Mammary epithelial cell (primary cell): ENCODE measurements around the gene GLYATL2.

Experiments used
- EZH2 ChIP-seq: IDR thresholded peaks from 2 replicates; pipeline ENCODE4 v1.6.1; 2012; ENCODE audit warnings: low read length, inconsistent platforms, borderline replicate concordance
- TF ChIP-seq, protein P1 (sequence below), 2 donors: IDR thresholded peaks in 1 of 2; conservative IDR thresholded peaks in 1 of 2; 2 replicates each; pipeline ENCODE4 v1.5.1; 2011 to 2012; ENCODE audit warnings: inconsistent platforms in 2 of 2, low read length in 2 of 2, mild to moderate bottlenecking in 2 of 2, control low read depth in 1 of 2, low read depth in 1 of 2; ENCODE audit not compliant: insufficient read depth in 1 of 2; ENCODE audit errors: extremely low read depth in 1 of 2

DNA sequence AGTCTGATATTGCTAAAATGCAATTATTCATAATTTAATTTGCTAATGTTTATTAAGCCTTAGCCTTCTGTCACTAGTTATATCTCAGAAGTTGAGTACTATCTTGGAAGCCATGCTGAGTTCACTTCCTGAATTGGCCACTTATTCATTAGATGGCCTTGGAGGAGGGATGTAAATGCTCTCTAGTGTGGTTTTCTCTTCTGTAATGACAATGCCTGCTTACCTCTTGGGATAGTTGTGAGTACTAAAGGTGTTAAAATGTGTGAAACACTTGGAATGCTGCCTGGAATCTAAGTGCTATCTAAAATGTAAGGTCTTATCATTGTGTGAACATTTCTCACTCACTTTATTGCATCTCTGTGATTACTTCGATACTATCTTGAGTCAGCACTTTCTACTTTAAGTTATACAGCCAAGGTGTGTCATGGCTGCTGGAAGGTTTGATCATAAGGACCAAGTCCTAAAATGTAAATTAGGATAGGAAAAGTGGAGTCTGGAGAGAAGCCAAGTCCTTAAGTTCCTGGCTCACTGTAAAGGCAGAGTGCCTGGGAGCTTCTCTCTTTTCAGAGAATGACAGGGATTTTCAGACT lies 12.4 kb downstream of the GLYATL2 start:
- TF ChIP-seq, protein P1, sequence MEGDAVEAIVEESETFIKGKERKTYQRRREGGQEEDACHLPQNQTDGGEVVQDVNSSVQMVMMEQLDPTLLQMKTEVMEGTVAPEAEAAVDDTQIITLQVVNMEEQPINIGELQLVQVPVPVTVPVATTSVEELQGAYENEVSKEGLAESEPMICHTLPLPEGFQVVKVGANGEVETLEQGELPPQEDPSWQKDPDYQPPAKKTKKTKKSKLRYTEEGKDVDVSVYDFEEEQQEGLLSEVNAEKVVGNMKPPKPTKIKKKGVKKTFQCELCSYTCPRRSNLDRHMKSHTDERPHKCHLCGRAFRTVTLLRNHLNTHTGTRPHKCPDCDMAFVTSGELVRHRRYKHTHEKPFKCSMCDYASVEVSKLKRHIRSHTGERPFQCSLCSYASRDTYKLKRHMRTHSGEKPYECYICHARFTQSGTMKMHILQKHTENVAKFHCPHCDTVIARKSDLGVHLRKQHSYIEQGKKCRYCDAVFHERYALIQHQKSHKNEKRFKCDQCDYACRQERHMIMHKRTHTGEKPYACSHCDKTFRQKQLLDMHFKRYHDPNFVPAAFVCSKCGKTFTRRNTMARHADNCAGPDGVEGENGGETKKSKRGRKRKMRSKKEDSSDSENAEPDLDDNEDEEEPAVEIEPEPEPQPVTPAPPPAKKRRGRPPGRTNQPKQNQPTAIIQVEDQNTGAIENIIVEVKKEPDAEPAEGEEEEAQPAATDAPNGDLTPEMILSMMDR (conservative IDR thresholded peaks at IDR 0.05 in 1 of 2, IDR thresholded peaks at IDR 0.05 in 1 of 2; ENCODE audit: extremely low read depth in 1 of 2, insufficient read depth in 1 of 2, low read depth in 1 of 2, low read length in 2 of 2) = no peak
- TF ChIP-seq EZH2 = no peak
